ENCODE results near the gene SCRT2. TPM values are rescaled to one million over a fixed set of nuclear protein-coding genes. Genes with fewer than 3 reads are reported as not detected.
"Not testable (repeated sequence)": the region's sequence is repeated elsewhere in the genome, so short reads cannot be mapped to it uniquely, and the experiment has no call there.

SCRT2 gene
- total and polyA plus RNA-seq, 4 donors = not detected

DNA sequence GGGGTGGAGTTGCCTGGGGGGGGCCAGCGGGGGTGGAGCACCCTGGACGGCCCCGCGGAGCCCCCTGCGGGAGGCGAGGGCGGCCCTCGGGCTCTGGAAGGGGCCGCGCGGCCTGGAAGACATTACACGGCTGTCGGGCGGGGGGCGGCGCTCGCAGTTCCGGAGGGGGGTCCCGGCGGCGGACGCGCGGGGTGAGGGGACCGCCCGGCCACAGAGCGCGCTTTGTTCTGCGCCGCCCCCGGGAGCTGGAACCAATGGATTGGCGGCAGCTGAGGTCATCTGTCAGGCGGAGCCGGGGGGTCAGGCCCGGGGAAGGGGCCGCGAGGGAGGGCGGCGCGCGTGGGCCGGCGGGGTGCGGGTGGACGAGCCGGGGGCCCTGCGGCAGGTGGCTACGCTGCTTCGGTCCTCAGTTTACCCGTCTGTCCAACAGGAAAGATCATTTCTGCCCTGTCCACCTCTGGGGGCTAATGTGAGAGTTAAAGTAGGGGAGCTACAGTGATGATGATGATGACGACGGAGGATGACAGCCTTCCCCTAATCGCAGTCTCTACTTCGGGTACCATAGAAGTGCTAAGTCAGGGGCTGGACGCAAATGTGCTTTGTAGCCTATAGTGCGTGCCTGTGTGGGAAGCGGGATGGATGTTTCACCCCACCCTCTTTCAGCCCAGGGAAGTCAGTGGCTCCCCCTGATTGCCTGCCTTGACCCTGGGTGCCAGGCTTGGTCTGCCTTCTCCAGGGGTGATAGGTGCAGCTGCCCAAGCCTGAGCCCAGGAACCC lies 33.0 kb downstream of the SCRT2 start:
- Histone ChIP-seq H3K4me3 (no peak overlapping the region), H3K9me3 (ENCODE audit: control insufficient read depth in 4 of 4, insufficient read depth in 3 of 4, low read length in 3 of 4) (peaks cover 0 to 2% (median 0%) of the 10 kb centered on the region in 4 donors), H3K4me1 (ENCODE audit: control insufficient read depth in 5 of 5, insufficient read depth in 5 of 5, low read length in 5 of 5) (peaks cover 0 to 2% (median 0%) of the 10 kb centered on the region in 5 donors), H3K9ac (ENCODE audit: insufficient read depth in 1 of 2, low read length in 2 of 2) (no peak overlapping the region), H3K27ac (ENCODE audit: low read depth in 1 of 2, low read length in 1 of 2) (peak overlapping the region in 1 of 2 donors; percentile 29), H3K36me3 (ENCODE audit: control insufficient read depth in 4 of 4, insufficient read depth in 4 of 4, low read length in 4 of 4) (peaks cover under 1 to 6% (median 2%) of the 10 kb centered on the region in 4 donors), H3K27me3 (ENCODE audit: control insufficient read depth in 3 of 3, insufficient read depth in 3 of 3, low read length in 2 of 3) (no peaks in the 10 kb centered on the region)
- 5 to 6% methylated on average over 33 to 57 of the region's 57 CpGs for WGBS, 2 donors
- ATAC-seq (ENCODE audit: insufficient read depth, low FRiP score) = no peak
- DNase-seq = peak; percentile 62 to 79 (median 72)
- TF ChIP-seq, protein P1, sequence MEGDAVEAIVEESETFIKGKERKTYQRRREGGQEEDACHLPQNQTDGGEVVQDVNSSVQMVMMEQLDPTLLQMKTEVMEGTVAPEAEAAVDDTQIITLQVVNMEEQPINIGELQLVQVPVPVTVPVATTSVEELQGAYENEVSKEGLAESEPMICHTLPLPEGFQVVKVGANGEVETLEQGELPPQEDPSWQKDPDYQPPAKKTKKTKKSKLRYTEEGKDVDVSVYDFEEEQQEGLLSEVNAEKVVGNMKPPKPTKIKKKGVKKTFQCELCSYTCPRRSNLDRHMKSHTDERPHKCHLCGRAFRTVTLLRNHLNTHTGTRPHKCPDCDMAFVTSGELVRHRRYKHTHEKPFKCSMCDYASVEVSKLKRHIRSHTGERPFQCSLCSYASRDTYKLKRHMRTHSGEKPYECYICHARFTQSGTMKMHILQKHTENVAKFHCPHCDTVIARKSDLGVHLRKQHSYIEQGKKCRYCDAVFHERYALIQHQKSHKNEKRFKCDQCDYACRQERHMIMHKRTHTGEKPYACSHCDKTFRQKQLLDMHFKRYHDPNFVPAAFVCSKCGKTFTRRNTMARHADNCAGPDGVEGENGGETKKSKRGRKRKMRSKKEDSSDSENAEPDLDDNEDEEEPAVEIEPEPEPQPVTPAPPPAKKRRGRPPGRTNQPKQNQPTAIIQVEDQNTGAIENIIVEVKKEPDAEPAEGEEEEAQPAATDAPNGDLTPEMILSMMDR (IDR thresholded peaks at IDR 0.05; ENCODE audit: control extremely low read depth, extremely low read depth) = no peak

- not testable (repeated sequence) for H3K9ac ChIP-seq (ENCODE audit: insufficient read depth in 1 of 2, low read length in 2 of 2); H3K36me3 ChIP-seq (ENCODE audit: control insufficient read depth in 4 of 4, insufficient read depth in 4 of 4, low read length in 4 of 4); H3K9me3 ChIP-seq (ENCODE audit: control insufficient read depth in 4 of 4, insufficient read depth in 3 of 4, low read length in 3 of 4); H3K4me1 ChIP-seq (ENCODE audit: control insufficient read depth in 5 of 5, insufficient read depth in 5 of 5, low read length in 5 of 5); DNase-seq; H3K27me3 ChIP-seq (ENCODE audit: control insufficient read depth in 3 of 3, insufficient read depth in 3 of 3, low read length in 2 of 3); ATAC-seq (ENCODE audit: insufficient read depth, low FRiP score); H3K4me3 ChIP-seq; H3K27ac ChIP-seq (ENCODE audit: low read depth in 1 of 2, low read length in 1 of 2)
- WGBS, 2 donors = 27% methylated on average over 5 of the region's 13 CpGs; no CpG with 5 or more reads in 1 of the 2 donors
Observed at GRCh38 chr20:642013-642397, 33.6 kb downstream of the SCRT2 start.

DNA sequence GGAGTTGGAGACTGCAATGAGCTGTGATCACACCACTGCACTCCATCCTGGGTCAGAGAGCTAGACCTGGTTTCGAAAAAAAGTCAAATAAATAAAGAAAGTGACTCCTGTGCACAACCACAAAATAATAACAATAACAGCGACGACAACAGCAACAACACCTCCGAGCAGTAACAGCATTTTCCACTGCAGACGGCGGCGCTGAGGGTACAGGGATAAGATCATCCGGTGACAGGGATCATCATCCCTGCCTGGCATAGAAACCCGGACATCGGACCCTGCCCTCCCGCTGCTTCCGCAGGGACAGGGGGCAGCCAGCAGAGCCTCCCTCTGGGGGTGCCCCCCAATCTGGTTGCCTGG lies 34.1 kb downstream of the SCRT2 start:
- 43 to 53% methylated on average over 12 of the region's 12 CpGs for WGBS, 2 donors

More for the DNA sequence above, 34.1 kb downstream of the SCRT2 start:
- Histone ChIP-seq H3K27me3 (ENCODE audit: control insufficient read depth in 3 of 3, insufficient read depth in 3 of 3, low read length in 2 of 3) (no peaks in the 10 kb centered on the region), H3K4me3 (no peak overlapping the region), H3K4me1 (ENCODE audit: control insufficient read depth in 5 of 5, insufficient read depth in 5 of 5, low read length in 5 of 5) (peaks cover 0 to 2% (median 0%) of the 10 kb centered on the region in 5 donors), H3K27ac (ENCODE audit: low read depth in 1 of 2, low read length in 1 of 2) (no peak overlapping the region), H3K9ac (ENCODE audit: insufficient read depth in 1 of 2, low read length in 2 of 2) (no peak overlapping the region), H3K9me3 (ENCODE audit: control insufficient read depth in 4 of 4, insufficient read depth in 3 of 4, low read length in 3 of 4) (no peaks in the 10 kb centered on the region), H3K36me3 (ENCODE audit: control insufficient read depth in 4 of 4, insufficient read depth in 4 of 4, low read length in 4 of 4) (no peaks in the 10 kb centered on the region)
- DNase-seq = peak in 1 of 3 donors; percentile 34
- ATAC-seq (ENCODE audit: insufficient read depth, low FRiP score) = no peak
- TF ChIP-seq, protein P1 (IDR thresholded peaks at IDR 0.05; ENCODE audit: control extremely low read depth, extremely low read depth) = no peak

All from lung (tissue), 12 donors.